Hepatocyte (in vitro differentiated cells): ENCODE measurements around the gene C3orf22. TPM values are rescaled to one million over a fixed set of nuclear protein-coding genes. Genes with fewer than 3 reads are reported as not detected.

Experiments
- DNase-seq: peaks from one replicate; pipeline ENCODE4 v3.0.0-alpha.2; 2016; ENCODE audit warnings: low spot score
- H2AFZ ChIP-seq: fragments of 200-600 bp; sonication (generic); 2 replicates; pipeline ENCODE4 v1.6.0; 2016; ENCODE audit warnings: antibody characterized with exemption, mild to moderate bottlenecking
- H3K27ac ChIP-seq: fragments of 200-600 bp; sonication (generic); 2 replicates; pipeline ENCODE4 v1.5.1; 2016; ENCODE audit warnings: mild to moderate bottlenecking
- H3K27me3 ChIP-seq: fragments of 200-600 bp; sonication (generic); 2 replicates; pipeline ENCODE4 v1.6.1; 2016
- H3K36me3 ChIP-seq: fragments of 200-600 bp; sonication (generic); replicated peaks from 2 replicates; pipeline ENCODE4 v1.5.1; 2016; ENCODE audit warnings: low read depth; ENCODE audit not compliant: insufficient read depth
- H3K4me1 ChIP-seq: fragments of 200-600 bp; sonication (generic); 2 replicates; pipeline ENCODE4 v1.5.1; 2016; ENCODE audit warnings: mild to moderate bottlenecking, moderate library complexity; ENCODE audit not compliant: insufficient read depth
- H3K4me2 ChIP-seq: fragments of 200-600 bp; sonication (generic); 2 replicates; pipeline ENCODE4 v1.6.0; 2016
- H3K4me3 ChIP-seq: fragments of 200-600 bp; sonication (generic); 2 replicates; pipeline ENCODE4 v1.5.1; 2016; ENCODE audit warnings: mild to moderate bottlenecking
- H3K79me2 ChIP-seq: fragments of 200-600 bp; sonication (generic); 2 replicates; pipeline ENCODE4 v1.6.0; 2017; ENCODE audit warnings: mild to moderate bottlenecking
- H3K9me2 ChIP-seq: fragments of 200-600 bp; sonication (generic); replicated peaks from 2 replicates; pipeline ENCODE4 v1.6.0; 2017; ENCODE audit warnings: mild to moderate bottlenecking; ENCODE audit not compliant: insufficient read depth
- H3K9me3 ChIP-seq: fragments of 200-600 bp; sonication (generic); 2 replicates; pipeline ENCODE4 v1.5.1; 2016; ENCODE audit warnings: low read depth, mild to moderate bottlenecking
- H4K20me1 ChIP-seq: fragments of 200-600 bp; sonication (generic); 2 replicates; pipeline ENCODE4 v1.6.0; 2016; ENCODE audit warnings: mild to moderate bottlenecking; ENCODE audit not compliant: insufficient read depth, poor library complexity, severe bottlenecking
- EZH2 ChIP-seq: fragments of 200-600 bp; sonication (generic); IDR thresholded peaks from 2 replicates; pipeline ENCODE4 v1.6.1; 2016; ENCODE audit warnings: antibody characterized with exemption, mild to moderate bottlenecking, borderline replicate concordance
- EZH2phosphoT487 ChIP-seq: fragments of 200-600 bp; sonication (generic); IDR thresholded peaks from one replicate; pipeline ENCODE4 v1.6.1; 2018; ENCODE audit warnings: antibody characterized with exemption, mild to moderate bottlenecking, low read depth, moderate library complexity; ENCODE audit not compliant: unreplicated experiment, severe bottlenecking
- WGBS: methylation state at CpG from one replicate; pipeline ENCODE4 v1.1.6; 2016; ENCODE audit warnings: low lambda C conversion rate; ENCODE audit errors: missing lambda C conversion rate; 5-methylcytosine and 5-hydroxymethylcytosine counted together
- polyA plus RNA-seq: library from polyadenylated mRNA; unstranded; fragments of >200 nt; fragmentation: Nextera tagmentation; extraction: Ambion mirVana; gene quantifications from 2 replicates; pipeline ENCODE4 v1.2.1, GENCODE V29; 2016
- total RNA-seq: library from RNA; depleted of rRNA; stranded (reverse); fragments of >200 nt; gene quantifications from 2 replicates; pipeline ENCODE4 v1.2.3, GENCODE V29; 2014
- TF ChIP-seq, protein P1 (sequence below): fragments of 200-600 bp; sonication (generic); IDR thresholded peaks from 2 replicates; pipeline ENCODE4 v1.5.1; 2016; ENCODE audit warnings: antibody characterized with exemption, mild to moderate bottlenecking; ENCODE audit not compliant: poor library complexity

C3orf22 gene
- total and polyA plus RNA-seq, 2 experiments from 2014 or later, result not detected

DNA sequence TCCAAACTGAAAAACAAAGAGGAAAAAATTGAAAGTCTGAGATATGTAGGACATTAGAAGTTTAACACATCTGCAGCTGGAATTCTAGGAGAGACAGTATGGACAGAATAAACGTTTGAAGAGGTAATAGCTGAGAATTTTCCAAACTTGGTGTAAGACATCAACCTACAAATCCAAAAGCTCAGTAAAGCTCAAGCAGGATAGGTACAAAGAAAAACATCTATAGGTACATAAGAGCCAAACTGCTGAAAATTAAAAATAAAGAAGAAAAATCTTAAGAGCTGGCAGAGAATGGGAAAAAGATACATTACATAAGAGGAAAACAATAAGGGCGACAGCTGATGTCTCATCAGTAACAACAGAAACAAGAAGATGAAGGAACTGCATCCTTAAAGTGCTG is 22.8 kb upstream of the C3orf22 start:
- WGBS, result 93% methylated on average over 2 of the region's 2 CpGs
- H3K4me2 ChIP-seq, result no peak overlapping the region

DNA sequence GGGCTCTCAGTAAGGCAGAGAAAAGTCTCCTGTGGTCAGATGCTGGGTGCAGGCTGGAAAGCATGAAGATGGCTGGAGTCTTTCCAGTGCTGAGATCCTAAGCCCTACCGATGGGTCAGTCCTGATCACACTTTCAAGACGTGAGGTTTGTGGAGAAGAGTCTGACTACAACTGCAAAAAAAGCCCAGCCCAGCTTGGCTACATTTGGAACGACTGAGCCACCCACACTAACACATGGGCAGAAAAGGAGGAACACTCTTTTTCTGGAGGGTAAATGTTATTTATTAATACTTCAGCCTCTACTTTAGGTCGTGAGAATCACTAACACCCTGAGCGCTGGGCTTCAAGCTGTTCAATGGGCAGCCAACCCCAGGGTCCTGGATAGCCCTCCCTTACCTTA is 22.0 kb upstream of the C3orf22 start:
- Histone ChIP-seq H3K27ac (no peak overlapping the region), H3K4me3 (no peak overlapping the region), H3K79me2 (no peaks in the 10 kb centered on the region), H3K36me3 (no peaks in the 10 kb centered on the region), H3K9me2 (no peaks in the 10 kb centered on the region), H3K9me3 (no peaks in the 10 kb centered on the region), H3K4me2 (no peak overlapping the region), H3K27me3 (no peaks in the 10 kb centered on the region), H4K20me1 (no peaks in the 10 kb centered on the region), H2AFZ (no peak overlapping the region), H3K4me1 (no peaks in the 10 kb centered on the region)
- no peak for DNase-seq
- TF ChIP-seq, protein P1, sequence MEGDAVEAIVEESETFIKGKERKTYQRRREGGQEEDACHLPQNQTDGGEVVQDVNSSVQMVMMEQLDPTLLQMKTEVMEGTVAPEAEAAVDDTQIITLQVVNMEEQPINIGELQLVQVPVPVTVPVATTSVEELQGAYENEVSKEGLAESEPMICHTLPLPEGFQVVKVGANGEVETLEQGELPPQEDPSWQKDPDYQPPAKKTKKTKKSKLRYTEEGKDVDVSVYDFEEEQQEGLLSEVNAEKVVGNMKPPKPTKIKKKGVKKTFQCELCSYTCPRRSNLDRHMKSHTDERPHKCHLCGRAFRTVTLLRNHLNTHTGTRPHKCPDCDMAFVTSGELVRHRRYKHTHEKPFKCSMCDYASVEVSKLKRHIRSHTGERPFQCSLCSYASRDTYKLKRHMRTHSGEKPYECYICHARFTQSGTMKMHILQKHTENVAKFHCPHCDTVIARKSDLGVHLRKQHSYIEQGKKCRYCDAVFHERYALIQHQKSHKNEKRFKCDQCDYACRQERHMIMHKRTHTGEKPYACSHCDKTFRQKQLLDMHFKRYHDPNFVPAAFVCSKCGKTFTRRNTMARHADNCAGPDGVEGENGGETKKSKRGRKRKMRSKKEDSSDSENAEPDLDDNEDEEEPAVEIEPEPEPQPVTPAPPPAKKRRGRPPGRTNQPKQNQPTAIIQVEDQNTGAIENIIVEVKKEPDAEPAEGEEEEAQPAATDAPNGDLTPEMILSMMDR, result no peak
- TF ChIP-seq EZH2 (no peak), EZH2phosphoT487 (no peak)
- WGBS, result 93% methylated on average over 5 of the region's 5 CpGs

More for the DNA sequence above, 22.8 kb upstream of the C3orf22 start:
- DNase-seq, result no peak
- TF ChIP-seq, protein P1, result no peak
- TF ChIP-seq EZH2phosphoT487 (no peak), EZH2 (no peak)
- Histone ChIP-seq H4K20me1 (no peaks in the 10 kb centered on the region), H3K4me1 (no peaks in the 10 kb centered on the region), H3K27ac (no peak overlapping the region), H3K36me3 (no peaks in the 10 kb centered on the region), H2AFZ (no peak overlapping the region), H3K27me3 (no peaks in the 10 kb centered on the region), H3K9me2 (no peaks in the 10 kb centered on the region), H3K4me3 (no peak overlapping the region), H3K79me2 (no peaks in the 10 kb centered on the region), H3K9me3 (no peaks in the 10 kb centered on the region)

DNA sequence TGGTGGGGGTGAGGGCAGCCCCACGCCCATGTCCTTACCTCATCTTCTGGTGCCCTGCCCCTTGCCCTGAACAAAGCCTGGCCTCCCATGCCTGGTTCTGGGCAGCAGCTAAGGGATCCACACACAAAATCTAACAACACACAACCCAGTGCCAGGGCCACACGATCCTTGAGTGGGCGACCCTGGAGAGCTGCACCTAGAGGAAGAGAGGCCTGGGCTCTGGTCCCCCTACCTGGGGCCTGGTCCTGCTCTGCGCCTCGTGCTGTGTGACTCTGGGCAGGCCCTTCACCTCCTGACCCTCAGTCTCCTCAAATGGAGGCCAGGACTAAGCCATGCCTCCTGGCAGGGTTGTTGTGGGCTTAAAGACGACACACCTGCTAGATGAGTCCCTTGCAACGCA is 20.0 kb upstream of the C3orf22 start:
- no peaks in the 10 kb centered on the region for H3K27me3 ChIP-seq
- H4K20me1 ChIP-seq, result no peaks in the 10 kb centered on the region
- TF ChIP-seq, protein P1, result no peak
- TF ChIP-seq EZH2, result no peak
- no peak for TF ChIP-seq EZH2phosphoT487
- no peaks in the 10 kb centered on the region for H3K9me3 ChIP-seq
- no peaks in the 10 kb centered on the region for H3K79me2 ChIP-seq
- DNase-seq, result no peak
- no peaks in the 10 kb centered on the region for H3K4me1 ChIP-seq
- H2AFZ ChIP-seq, result no peak overlapping the region
- H3K36me3 ChIP-seq, result no peaks in the 10 kb centered on the region
- H3K9me2 ChIP-seq, result no peaks in the 10 kb centered on the region
- H3K4me3 ChIP-seq, result no peak overlapping the region
- H3K4me2 ChIP-seq, result no peak overlapping the region
- H3K27ac ChIP-seq, result no peak overlapping the region
- 93% methylated on average over 7 of the region's 7 CpGs for WGBS

DNA sequence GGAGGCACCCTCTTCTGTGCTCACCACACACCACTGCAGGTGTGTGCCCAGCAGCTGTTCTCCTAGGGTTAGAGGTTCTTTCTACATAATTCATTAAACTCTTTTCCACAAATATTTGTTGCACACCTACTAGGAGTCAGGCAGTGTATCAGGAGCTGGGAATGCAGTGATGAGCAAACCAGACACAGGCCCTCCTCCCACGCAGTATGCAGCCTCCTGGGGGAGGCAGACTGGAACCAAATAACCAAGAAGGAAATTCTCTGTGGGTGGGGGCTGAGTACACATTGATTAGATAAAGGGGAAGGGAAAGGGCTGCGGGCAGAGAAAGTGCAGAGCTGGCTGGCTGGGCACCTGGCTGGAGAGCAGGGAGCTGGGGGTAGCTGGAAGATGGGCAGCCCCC is 18.5 kb upstream of the C3orf22 start:
- H3K4me2 ChIP-seq, result no peak overlapping the region
- no peaks in the 10 kb centered on the region for H3K4me1 ChIP-seq
- H3K27me3 ChIP-seq, result no peaks in the 10 kb centered on the region
- no peaks in the 10 kb centered on the region for H3K36me3 ChIP-seq
- no peak for DNase-seq
- H3K4me3 ChIP-seq, result no peak overlapping the region
- no peak overlapping the region for H2AFZ ChIP-seq
- 71% methylated on average over 2 of the region's 2 CpGs for WGBS
- no peak overlapping the region for H3K27ac ChIP-seq
- no peaks in the 10 kb centered on the region for H3K79me2 ChIP-seq
- no peaks in the 10 kb centered on the region for H3K9me2 ChIP-seq
- no peaks in the 10 kb centered on the region for H3K9me3 ChIP-seq
- no peak for TF ChIP-seq EZH2
- TF ChIP-seq, protein P1, result no peak
- no peak for TF ChIP-seq EZH2phosphoT487
- H4K20me1 ChIP-seq, result no peaks in the 10 kb centered on the region
